Measurements from ENCODE around the gene NUAK1. TPM values are rescaled to one million over a fixed set of nuclear protein-coding genes. Genes with fewer than 3 reads are reported as not detected.

The NUAK1 gene
- polyA plus RNA-seq, 1 donor from 2014 or later: 8.3 TPM

- no peak for TF ChIP-seq EZH2 (IDR thresholded peaks at IDR 0.05; ENCODE audit: borderline replicate concordance, insufficient read depth, low read length, poor library complexity, severe bottlenecking)
- no peak for TF ChIP-seq SMC3 (conservative IDR thresholded peaks at IDR 0.05; ENCODE audit: poor library complexity)
- no peak for TF ChIP-seq EP300 (conservative IDR thresholded peaks at IDR 0.05; ENCODE audit: poor library complexity, severe bottlenecking)
- TF ChIP-seq RAD21 (conservative IDR thresholded peaks at IDR 0.05): no peak
- no peak for TF ChIP-seq TAF1 (IDR thresholded peaks at IDR 0.05; ENCODE audit: low read depth)
- Histone ChIP-seq H3K36me3 (ENCODE audit: insufficient read depth, low read length) (no peaks in the 10 kb centered on the region), H3K79me2 (replicated peaks; ENCODE audit: insufficient read depth, low read length) (no peaks in the 10 kb centered on the region), H3K4me2 (ENCODE audit: low read length) (no peak overlapping the region), H3K9me3 (ENCODE audit: low read length) (no peaks in the 10 kb centered on the region), H3F3A (ENCODE audit: insufficient read depth, low read length, poor library complexity, severe bottlenecking) (no peaks in the 10 kb centered on the region), H3K27me3 (ENCODE audit: insufficient read depth, low read depth, low read length) (no peaks in the 10 kb centered on the region), H4K20me1 (ENCODE audit: insufficient read depth) (no peaks in the 10 kb centered on the region), H3K4me3 (ENCODE audit: low read length) (no peak overlapping the region), H3K9me2 (ENCODE audit: insufficient read depth, low read length) (no peaks in the 10 kb centered on the region), H2AFZ (ENCODE audit: low read depth, low read length) (no peak overlapping the region), H3K27ac (ENCODE audit: low read length) (no peak overlapping the region), H3K9ac (ENCODE audit: low read length) (no peak overlapping the region)
Measured at GRCh38 chr12:106040521-106040920, 98.2 kb downstream of the NUAK1 start.

DNA sequence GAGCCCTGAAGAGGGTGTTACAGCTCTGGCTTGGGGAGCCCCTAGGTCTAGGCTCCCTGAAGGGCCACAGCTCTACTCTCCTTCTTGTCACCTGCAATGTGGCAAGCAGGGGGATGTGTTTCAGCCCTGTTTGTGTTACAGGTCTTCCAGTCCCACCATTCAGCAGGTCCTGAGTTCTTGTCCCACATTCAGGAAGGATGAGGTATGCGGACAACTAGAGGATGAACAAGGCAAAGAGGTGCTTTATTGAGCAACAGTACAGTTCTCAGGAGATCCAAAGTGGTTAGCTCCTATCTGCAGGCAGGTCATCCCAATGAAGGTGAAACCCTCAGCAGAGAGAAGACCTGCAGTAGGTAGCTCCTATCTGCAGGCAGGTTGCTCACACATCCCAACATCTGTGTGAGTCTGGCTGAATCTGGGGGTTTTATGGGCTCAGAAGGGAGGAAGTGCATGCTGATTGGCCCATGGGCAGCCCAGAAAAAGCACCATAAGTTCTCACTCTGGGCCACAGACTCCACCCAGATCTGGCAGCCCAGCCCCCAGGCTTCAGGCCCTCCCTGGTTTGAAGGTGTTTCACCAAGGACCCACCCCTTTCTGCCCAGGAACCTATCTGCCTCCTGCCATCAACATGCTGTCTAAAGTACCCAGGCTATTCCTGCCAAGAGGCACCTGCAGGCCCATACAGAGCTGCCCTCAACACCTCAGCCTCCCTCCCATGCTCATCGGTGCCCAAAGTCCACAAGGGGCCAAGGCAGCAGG, 98.9 kb downstream of the NUAK1 start:
- no peak for TF ChIP-seq TAF1 (IDR thresholded peaks at IDR 0.05; ENCODE audit: low read depth)
- TF ChIP-seq EZH2 (IDR thresholded peaks at IDR 0.05; ENCODE audit: borderline replicate concordance, insufficient read depth, low read length, poor library complexity, severe bottlenecking): no peak
- TF ChIP-seq CTCF (IDR thresholded peaks at IDR 0.05; ENCODE audit: poor library complexity, severe bottlenecking): no peak
- no peak for TF ChIP-seq EP300 (conservative IDR thresholded peaks at IDR 0.05; ENCODE audit: poor library complexity, severe bottlenecking)
- H4K20me1 ChIP-seq (ENCODE audit: insufficient read depth): no peaks in the 10 kb centered on the region
- no peaks in the 10 kb centered on the region for H3K9me3 ChIP-seq (ENCODE audit: low read length)
- no peak overlapping the region for H3K4me2 ChIP-seq (ENCODE audit: low read length)
- no peak overlapping the region for H3K9ac ChIP-seq (ENCODE audit: low read length)
- H3K27ac ChIP-seq (ENCODE audit: low read length): no peak overlapping the region
- no peaks in the 10 kb centered on the region for H3K36me3 ChIP-seq (ENCODE audit: insufficient read depth, low read length)
- H3K79me2 ChIP-seq (replicated peaks; ENCODE audit: insufficient read depth, low read length): no peaks in the 10 kb centered on the region
- H3K9me2 ChIP-seq (ENCODE audit: insufficient read depth, low read length): no peaks in the 10 kb centered on the region
- no peak overlapping the region for H2AFZ ChIP-seq (ENCODE audit: low read depth, low read length)
- H3F3A ChIP-seq (ENCODE audit: insufficient read depth, low read length, poor library complexity, severe bottlenecking): no peaks in the 10 kb centered on the region
- H3K27me3 ChIP-seq (ENCODE audit: insufficient read depth, low read depth, low read length): no peaks in the 10 kb centered on the region
- no peak overlapping the region for H3K4me3 ChIP-seq (ENCODE audit: low read length)

GRCh38 chr12:106039242-106039641, 99.5 kb downstream of the NUAK1 start:
- Histone ChIP-seq H3K4me2 (ENCODE audit: low read length) (no peak overlapping the region), H2AFZ (ENCODE audit: low read depth, low read length) (no peak overlapping the region), H3K9ac (ENCODE audit: low read length) (no peak overlapping the region), H3K79me2 (replicated peaks; ENCODE audit: insufficient read depth, low read length) (no peaks in the 10 kb centered on the region), H3K27me3 (ENCODE audit: insufficient read depth, low read depth, low read length) (no peaks in the 10 kb centered on the region), H3K9me3 (ENCODE audit: low read length) (no peaks in the 10 kb centered on the region), H4K20me1 (ENCODE audit: insufficient read depth) (no peaks in the 10 kb centered on the region), H3K4me3 (ENCODE audit: low read length) (no peak overlapping the region), H3K27ac (ENCODE audit: low read length) (no peak overlapping the region), H3K9me2 (ENCODE audit: insufficient read depth, low read length) (no peaks in the 10 kb centered on the region), H3F3A (ENCODE audit: insufficient read depth, low read length, poor library complexity, severe bottlenecking) (no peaks in the 10 kb centered on the region), H3K36me3 (ENCODE audit: insufficient read depth, low read length) (no peaks in the 10 kb centered on the region)
- TF ChIP-seq POLR2AphosphoS5 (IDR thresholded peaks at IDR 0.05) (no peak), EP300 (conservative IDR thresholded peaks at IDR 0.05; ENCODE audit: poor library complexity, severe bottlenecking) (no peak), CTCF (IDR thresholded peaks at IDR 0.05; ENCODE audit: poor library complexity, severe bottlenecking) (no peak), RAD21 (conservative IDR thresholded peaks at IDR 0.05) (no peak), TAF1 (IDR thresholded peaks at IDR 0.05; ENCODE audit: low read depth) (no peak), MXI1 (conservative IDR thresholded peaks at IDR 0.05; ENCODE audit: poor library complexity, severe bottlenecking) (no peak), EZH2 (IDR thresholded peaks at IDR 0.05; ENCODE audit: borderline replicate concordance, insufficient read depth, low read length, poor library complexity, severe bottlenecking) (no peak), SMC3 (conservative IDR thresholded peaks at IDR 0.05; ENCODE audit: poor library complexity) (no peak)
- TF ChIP-seq, protein P1, sequence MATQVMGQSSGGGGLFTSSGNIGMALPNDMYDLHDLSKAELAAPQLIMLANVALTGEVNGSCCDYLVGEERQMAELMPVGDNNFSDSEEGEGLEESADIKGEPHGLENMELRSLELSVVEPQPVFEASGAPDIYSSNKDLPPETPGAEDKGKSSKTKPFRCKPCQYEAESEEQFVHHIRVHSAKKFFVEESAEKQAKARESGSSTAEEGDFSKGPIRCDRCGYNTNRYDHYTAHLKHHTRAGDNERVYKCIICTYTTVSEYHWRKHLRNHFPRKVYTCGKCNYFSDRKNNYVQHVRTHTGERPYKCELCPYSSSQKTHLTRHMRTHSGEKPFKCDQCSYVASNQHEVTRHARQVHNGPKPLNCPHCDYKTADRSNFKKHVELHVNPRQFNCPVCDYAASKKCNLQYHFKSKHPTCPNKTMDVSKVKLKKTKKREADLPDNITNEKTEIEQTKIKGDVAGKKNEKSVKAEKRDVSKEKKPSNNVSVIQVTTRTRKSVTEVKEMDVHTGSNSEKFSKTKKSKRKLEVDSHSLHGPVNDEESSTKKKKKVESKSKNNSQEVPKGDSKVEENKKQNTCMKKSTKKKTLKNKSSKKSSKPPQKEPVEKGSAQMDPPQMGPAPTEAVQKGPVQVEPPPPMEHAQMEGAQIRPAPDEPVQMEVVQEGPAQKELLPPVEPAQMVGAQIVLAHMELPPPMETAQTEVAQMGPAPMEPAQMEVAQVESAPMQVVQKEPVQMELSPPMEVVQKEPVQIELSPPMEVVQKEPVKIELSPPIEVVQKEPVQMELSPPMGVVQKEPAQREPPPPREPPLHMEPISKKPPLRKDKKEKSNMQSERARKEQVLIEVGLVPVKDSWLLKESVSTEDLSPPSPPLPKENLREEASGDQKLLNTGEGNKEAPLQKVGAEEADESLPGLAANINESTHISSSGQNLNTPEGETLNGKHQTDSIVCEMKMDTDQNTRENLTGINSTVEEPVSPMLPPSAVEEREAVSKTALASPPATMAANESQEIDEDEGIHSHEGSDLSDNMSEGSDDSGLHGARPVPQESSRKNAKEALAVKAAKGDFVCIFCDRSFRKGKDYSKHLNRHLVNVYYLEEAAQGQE (IDR thresholded peaks at IDR 0.05; ENCODE audit: borderline replicate concordance): no peak
